KMS-11 (cell line): ENCODE results near the gene KRT39.

Source experiments
- H2AFZ ChIP-seq: fragments of 200-600 bp; sonication (generic); 2 replicates; pipeline ENCODE4 v1.6.1; 2016; ENCODE audit warnings: antibody characterized with exemption, mixed run types, low read depth
- H3K27ac ChIP-seq: fragments of 200-600 bp; sonication (generic); 2 replicates; pipeline ENCODE4 v1.6.1; 2016; ENCODE audit warnings: mild to moderate bottlenecking, mixed run types
- H3K27me3 ChIP-seq: fragments of 200-600 bp; sonication (generic); 2 replicates; pipeline ENCODE4 v1.6.1; 2017; ENCODE audit warnings: mild to moderate bottlenecking, low read depth, mixed run types, moderate library complexity; ENCODE audit not compliant: insufficient read depth
- H3K36me3 ChIP-seq: fragments of 200-600 bp; sonication (generic); 2 replicates; pipeline ENCODE4 v1.6.1; 2017; ENCODE audit warnings: mild to moderate bottlenecking, mixed run types; ENCODE audit not compliant: insufficient read depth
- H3K4me1 ChIP-seq: fragments of 200-600 bp; sonication (generic); 2 replicates; pipeline ENCODE4 v1.6.1; 2016; ENCODE audit warnings: mild to moderate bottlenecking, low read depth, mixed run types; ENCODE audit not compliant: poor library complexity, severe bottlenecking
- H3K4me2 ChIP-seq: fragments of 200-600 bp; sonication (generic); 2 replicates; pipeline ENCODE4 v1.7.0; 2016; ENCODE audit warnings: mild to moderate bottlenecking, mixed run types
- H3K4me3 ChIP-seq: fragments of 200-600 bp; sonication (generic); IDR thresholded peaks from 2 replicates; pipeline ENCODE4 v1.6.1; 2017; ENCODE audit warnings: low read depth, low read length, mixed read lengths; ENCODE audit not compliant: insufficient read depth
- H3K79me2 ChIP-seq: fragments of 200-600 bp; sonication (generic); 2 replicates; pipeline ENCODE4 v1.6.1; 2016; ENCODE audit warnings: low read depth, mixed run types; ENCODE audit not compliant: insufficient read depth
- H3K9ac ChIP-seq: fragments of 200-600 bp; sonication (generic); 2 replicates; pipeline ENCODE4 v1.6.1; 2016; ENCODE audit warnings: mild to moderate bottlenecking, mixed run types
- H4K20me1 ChIP-seq: fragments of 200-600 bp; sonication (generic); 2 replicates; pipeline ENCODE4 v1.6.1; 2016; ENCODE audit warnings: mild to moderate bottlenecking, mixed run types; ENCODE audit not compliant: insufficient read depth
- CTCF ChIP-seq: fragments of 200-600 bp; sonication (generic); conservative IDR thresholded peaks from 2 replicates; pipeline ENCODE4 v1.6.1; 2017; ENCODE audit warnings: low read depth, mild to moderate bottlenecking, antibody characterized with exemption, low read length, moderate library complexity, mixed read lengths

KRT39 gene

GRCh38 chr17:40935624-40936023 lies 31.1 kb downstream of the KRT39 start:
- Histone ChIP-seq H3K4me2 (no peak overlapping the region), H3K36me3 (no peaks in the 10 kb centered on the region), H3K4me1 (no peaks in the 10 kb centered on the region), H4K20me1 (no peaks in the 10 kb centered on the region), H3K27me3 (no peaks in the 10 kb centered on the region), H3K27ac (no peak overlapping the region), H3K4me3 (no peak overlapping the region), H2AFZ (no peak overlapping the region), H3K79me2 (no peaks in the 10 kb centered on the region), H3K9ac (no peak overlapping the region)
- TF ChIP-seq CTCF, result no peak

GRCh38 chr17:40932608-40933007 lies 34.1 kb downstream of the KRT39 start:
- no peaks in the 10 kb centered on the region for H4K20me1 ChIP-seq
- no peaks in the 10 kb centered on the region for H3K27me3 ChIP-seq
- no peak overlapping the region for H3K27ac ChIP-seq
- H3K79me2 ChIP-seq, result no peaks in the 10 kb centered on the region
- no peak overlapping the region for H3K9ac ChIP-seq
- no peaks in the 10 kb centered on the region for H3K4me1 ChIP-seq
- H3K36me3 ChIP-seq, result no peaks in the 10 kb centered on the region
- TF ChIP-seq CTCF, result no peak
- H2AFZ ChIP-seq, result no peak overlapping the region
- no peak overlapping the region for H3K4me2 ChIP-seq
- no peak overlapping the region for H3K4me3 ChIP-seq

GRCh38 chr17:40931311-40931710 lies 35.4 kb downstream of the KRT39 start:
- Histone ChIP-seq H3K4me1 (no peaks in the 10 kb centered on the region), H3K79me2 (no peaks in the 10 kb centered on the region), H3K4me2 (no peak overlapping the region), H2AFZ (no peak overlapping the region), H4K20me1 (no peaks in the 10 kb centered on the region), H3K4me3 (no peak overlapping the region), H3K27ac (no peak overlapping the region), H3K36me3 (no peaks in the 10 kb centered on the region), H3K9ac (no peak overlapping the region), H3K27me3 (no peaks in the 10 kb centered on the region)
- TF ChIP-seq CTCF, result no peak

DNA sequence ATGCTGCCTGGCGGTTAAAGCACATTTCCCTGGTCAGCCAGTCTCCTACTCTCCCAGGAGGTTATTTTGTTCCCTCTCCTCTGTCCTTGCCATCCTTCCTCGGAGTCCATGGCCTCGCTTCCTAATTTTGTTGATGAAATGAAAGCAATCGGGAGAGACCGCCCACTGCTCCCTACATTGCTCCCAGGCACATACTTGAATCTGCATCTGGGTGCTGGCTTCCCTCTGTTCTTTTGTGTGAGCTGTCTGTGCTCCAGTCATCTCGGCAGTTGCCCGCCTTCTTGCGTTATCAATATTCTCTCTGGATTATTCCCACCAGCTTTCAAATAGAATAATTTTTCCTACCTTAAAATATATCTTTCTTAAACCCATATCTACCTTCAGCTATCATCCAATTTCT lies 40.4 kb downstream of the KRT39 start:
- no peaks in the 10 kb centered on the region for H3K79me2 ChIP-seq
- TF ChIP-seq CTCF, result no peak
- no peak overlapping the region for H2AFZ ChIP-seq
- H4K20me1 ChIP-seq, result no peaks in the 10 kb centered on the region
- H3K4me1 ChIP-seq, result no peaks in the 10 kb centered on the region
- no peak overlapping the region for H3K27ac ChIP-seq
- H3K36me3 ChIP-seq, result no peaks in the 10 kb centered on the region
- no peak overlapping the region for H3K9ac ChIP-seq
- H3K27me3 ChIP-seq, result no peaks in the 10 kb centered on the region
- no peak overlapping the region for H3K4me2 ChIP-seq
- H3K4me3 ChIP-seq, result no peak overlapping the region

DNA sequence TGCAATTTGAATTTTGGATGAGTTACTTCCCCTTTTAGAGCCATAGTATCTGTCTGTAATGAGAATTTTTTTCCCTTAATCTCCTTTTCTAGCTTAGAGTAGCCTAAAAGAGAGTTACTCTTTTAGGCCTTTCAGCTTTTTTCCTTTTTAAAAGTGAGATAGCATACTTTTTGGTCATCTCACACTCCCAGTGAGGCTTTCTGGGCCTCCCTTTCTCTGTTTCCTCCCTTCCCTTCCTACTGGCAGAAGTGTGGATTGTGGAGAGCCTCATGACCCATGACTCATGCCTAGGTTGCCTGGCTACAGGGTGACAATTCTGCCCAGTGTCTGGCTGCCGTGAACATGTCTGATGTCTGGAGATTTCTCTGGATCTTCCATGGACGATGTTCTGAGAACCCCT lies 44.5 kb downstream of the KRT39 start:
- H3K27ac ChIP-seq, result no peak overlapping the region
- no peak for TF ChIP-seq CTCF
- H3K27me3 ChIP-seq, result no peaks in the 10 kb centered on the region
- no peaks in the 10 kb centered on the region for H3K36me3 ChIP-seq
- H4K20me1 ChIP-seq, result no peaks in the 10 kb centered on the region
- no peak overlapping the region for H3K9ac ChIP-seq
- H3K4me1 ChIP-seq, result no peaks in the 10 kb centered on the region
- H3K79me2 ChIP-seq, result no peaks in the 10 kb centered on the region
- no peak overlapping the region for H2AFZ ChIP-seq
- no peak overlapping the region for H3K4me3 ChIP-seq
- no peak overlapping the region for H3K4me2 ChIP-seq
